RWPE2 (cell line): ENCODE measurements around the gene SPACA7.

Source experiments
- ATAC-seq: fragments of 200-7000 bp; cut with Tn5 transposase; 3 replicates; pipeline ENCODE4 v1.9.1; 2021; ENCODE audit warnings: low read depth
- DNase-seq: peaks from one replicate; pipeline ENCODE4 v3.0.0-alpha.2; 2020; ENCODE audit warnings: low spot score
- H3K27ac ChIP-seq: fragments of 450-650 bp; 2 replicates; pipeline ENCODE4 v1.5.1; 2017; ENCODE audit warnings: mild to moderate bottlenecking; ENCODE audit not compliant: poor library complexity, severe bottlenecking
- H3K27me3 ChIP-seq: fragments of 250-450 bp; sonication (Bioruptor Pico); 2 replicates; pipeline ENCODE4 v1.5.1; 2021; ENCODE audit warnings: mild to moderate bottlenecking, moderate library complexity; ENCODE audit not compliant: insufficient read depth, poor library complexity, severe bottlenecking
- H3K36me3 ChIP-seq: fragments of 250-450 bp; sonication (Bioruptor Pico); 2 replicates; pipeline ENCODE4 v1.5.1; 2020; ENCODE audit warnings: low read depth, mild to moderate bottlenecking, moderate library complexity
- H3K4me1 ChIP-seq: fragments of 250-450 bp; sonication (Bioruptor Pico); 2 replicates; pipeline ENCODE4 v1.5.1; 2021; ENCODE audit warnings: mild to moderate bottlenecking, moderate library complexity; ENCODE audit not compliant: insufficient read depth, poor library complexity, severe bottlenecking
- H3K4me3 ChIP-seq: fragments of 250-450 bp; sonication (Bioruptor Pico); 2 replicates; pipeline ENCODE4 v1.5.1; 2021; ENCODE audit warnings: mild to moderate bottlenecking, moderate library complexity; ENCODE audit not compliant: severe bottlenecking
- H3K9me3 ChIP-seq: fragments of 250-450 bp; sonication (Bioruptor Pico); 2 replicates; pipeline ENCODE4 v1.5.1; 2021; ENCODE audit warnings: mild to moderate bottlenecking, moderate library complexity; ENCODE audit not compliant: severe bottlenecking
- TF ChIP-seq, protein P1 (sequence below): fragments of 450-650 bp; IDR thresholded peaks from one replicate; pipeline ENCODE4 v1.5.1; 2017; ENCODE audit warnings: mild to moderate bottlenecking, moderate library complexity; ENCODE audit not compliant: poor library complexity, severe bottlenecking

SPACA7 gene

DNA sequence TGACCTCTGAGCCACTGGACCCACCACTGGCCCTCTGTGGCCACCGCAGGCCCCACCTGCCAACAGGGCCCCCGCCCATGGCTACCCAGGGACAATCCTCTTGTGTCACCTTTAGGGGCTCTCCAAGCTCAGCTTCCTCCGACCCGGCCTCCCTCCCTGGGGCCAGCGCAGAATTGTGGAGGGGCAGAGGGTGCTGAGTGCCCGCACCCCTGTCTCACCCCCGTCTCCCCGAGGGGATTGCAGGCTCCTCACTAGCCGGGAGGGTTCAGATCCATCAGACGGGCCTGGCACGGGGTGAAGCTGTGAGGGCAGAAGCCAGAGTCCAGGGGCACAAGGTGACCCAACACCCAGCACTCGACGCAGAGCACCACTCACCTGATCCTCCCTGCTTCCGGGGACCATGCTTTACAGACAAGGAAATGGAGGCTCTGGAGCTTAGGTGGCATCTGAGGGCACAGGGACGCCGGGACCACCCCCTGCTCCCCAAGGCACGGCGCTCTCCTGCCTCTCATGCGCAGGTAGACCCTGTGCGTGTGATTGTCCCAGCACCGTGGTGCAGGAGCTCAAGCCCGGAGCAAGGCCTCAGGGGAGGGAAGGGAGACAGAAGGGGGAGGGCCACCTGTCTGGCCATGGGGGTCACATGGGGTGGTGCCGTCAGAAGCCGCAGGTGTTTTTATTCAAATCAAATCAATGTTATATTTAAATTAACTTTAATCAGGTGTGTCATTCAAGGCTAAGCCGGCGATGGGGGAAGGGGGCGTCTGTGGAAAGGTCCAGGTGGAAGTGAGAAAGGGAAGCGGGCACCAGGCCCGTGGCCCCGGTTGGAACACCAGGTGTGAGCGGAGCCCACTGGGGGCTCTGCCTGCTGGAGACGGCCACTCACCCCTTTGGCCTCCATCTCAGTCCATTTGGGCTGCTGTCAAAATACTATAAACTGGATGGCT is 21.6 kb upstream of the SPACA7 start:
- no peak for DNase-seq
- Histone ChIP-seq H3K27me3 (no peaks in the 10 kb centered on the region), H3K4me1 (no peaks in the 10 kb centered on the region), H3K36me3 (no peaks in the 10 kb centered on the region), H3K9me3 (no peaks in the 10 kb centered on the region), H3K27ac (no peak overlapping the region), H3K4me3 (no peak overlapping the region)
- ATAC-seq: no peak
- TF ChIP-seq, protein P1, sequence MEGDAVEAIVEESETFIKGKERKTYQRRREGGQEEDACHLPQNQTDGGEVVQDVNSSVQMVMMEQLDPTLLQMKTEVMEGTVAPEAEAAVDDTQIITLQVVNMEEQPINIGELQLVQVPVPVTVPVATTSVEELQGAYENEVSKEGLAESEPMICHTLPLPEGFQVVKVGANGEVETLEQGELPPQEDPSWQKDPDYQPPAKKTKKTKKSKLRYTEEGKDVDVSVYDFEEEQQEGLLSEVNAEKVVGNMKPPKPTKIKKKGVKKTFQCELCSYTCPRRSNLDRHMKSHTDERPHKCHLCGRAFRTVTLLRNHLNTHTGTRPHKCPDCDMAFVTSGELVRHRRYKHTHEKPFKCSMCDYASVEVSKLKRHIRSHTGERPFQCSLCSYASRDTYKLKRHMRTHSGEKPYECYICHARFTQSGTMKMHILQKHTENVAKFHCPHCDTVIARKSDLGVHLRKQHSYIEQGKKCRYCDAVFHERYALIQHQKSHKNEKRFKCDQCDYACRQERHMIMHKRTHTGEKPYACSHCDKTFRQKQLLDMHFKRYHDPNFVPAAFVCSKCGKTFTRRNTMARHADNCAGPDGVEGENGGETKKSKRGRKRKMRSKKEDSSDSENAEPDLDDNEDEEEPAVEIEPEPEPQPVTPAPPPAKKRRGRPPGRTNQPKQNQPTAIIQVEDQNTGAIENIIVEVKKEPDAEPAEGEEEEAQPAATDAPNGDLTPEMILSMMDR: no peak

DNA sequence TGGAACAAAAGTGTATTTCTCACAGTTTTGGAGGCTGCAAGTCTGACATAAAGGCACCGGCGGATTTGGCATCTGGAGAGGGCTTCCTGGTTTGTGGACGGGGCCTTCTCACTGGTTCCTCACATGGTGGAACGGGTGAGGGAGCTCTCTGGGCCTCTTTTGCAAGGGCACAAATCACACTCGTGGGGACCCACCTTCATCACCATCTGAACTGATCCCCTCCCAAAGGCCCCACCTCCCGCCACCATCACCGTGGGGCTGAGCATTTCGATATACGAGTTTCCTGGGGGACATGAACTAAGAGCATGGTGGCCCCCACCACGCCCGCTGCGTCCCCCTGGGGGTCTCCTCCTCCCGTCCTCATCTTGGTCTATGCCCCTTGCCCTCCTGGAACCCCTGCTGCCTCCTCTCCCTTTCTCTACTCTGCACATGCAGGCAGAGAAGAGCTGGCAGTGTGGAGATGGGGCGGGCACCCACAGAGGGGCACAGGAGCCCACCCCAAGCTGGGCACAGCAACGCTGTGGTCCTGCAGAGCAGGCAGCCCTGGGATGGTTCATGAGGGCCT is 20.8 kb upstream of the SPACA7 start:
- Histone ChIP-seq H3K27me3 (no peaks in the 10 kb centered on the region), H3K9me3 (no peaks in the 10 kb centered on the region), H3K4me1 (no peaks in the 10 kb centered on the region), H3K4me3 (no peak overlapping the region), H3K27ac (no peak overlapping the region), H3K36me3 (no peaks in the 10 kb centered on the region)
- no peak for DNase-seq
- ATAC-seq: no peak
- TF ChIP-seq, protein P1: no peak

DNA sequence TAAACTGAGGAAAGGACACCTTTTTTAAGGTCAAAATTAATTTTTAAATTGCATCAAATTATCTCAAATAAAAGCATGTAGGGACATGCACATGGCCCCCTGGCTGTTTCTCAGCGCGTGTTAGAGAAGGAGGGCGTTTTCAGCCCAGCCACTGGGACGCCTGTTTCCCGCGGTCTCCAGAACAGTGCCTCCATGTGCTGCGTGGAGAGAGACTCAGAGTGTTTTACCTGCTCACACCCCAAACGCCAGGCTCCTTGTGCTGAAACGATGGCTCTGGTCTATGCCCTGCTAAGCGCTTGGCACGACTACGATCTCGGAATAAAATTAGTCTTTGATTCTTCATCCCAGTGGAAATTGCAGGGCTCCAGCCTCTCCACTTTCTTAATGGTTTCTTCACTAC is 20.0 kb upstream of the SPACA7 start:
- H3K27ac ChIP-seq: no peak overlapping the region
- no peaks in the 10 kb centered on the region for H3K27me3 ChIP-seq
- no peaks in the 10 kb centered on the region for H3K9me3 ChIP-seq
- no peak for DNase-seq
- TF ChIP-seq, protein P1: no peak
- no peaks in the 10 kb centered on the region for H3K4me1 ChIP-seq
- H3K4me3 ChIP-seq: no peak overlapping the region
- no peak for ATAC-seq
- no peaks in the 10 kb centered on the region for H3K36me3 ChIP-seq

DNA sequence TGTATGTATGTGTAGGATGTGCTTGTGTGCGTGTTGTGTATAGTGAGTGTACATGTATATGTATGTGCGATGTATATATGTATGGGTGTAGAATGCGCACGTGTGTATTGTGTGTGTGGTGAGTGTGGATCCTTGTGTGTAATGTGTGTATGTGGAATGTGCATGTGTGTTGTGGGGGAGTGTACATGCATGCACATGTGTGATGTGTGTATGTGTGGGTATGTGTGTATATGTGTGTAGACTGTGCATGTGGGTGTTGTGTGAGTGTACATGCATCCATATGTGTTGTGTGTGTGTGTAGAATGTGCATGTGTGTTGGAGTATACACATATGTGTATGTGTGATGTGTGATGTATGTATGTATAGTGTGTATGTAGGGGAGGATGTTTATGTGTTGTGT is 18.0 kb upstream of the SPACA7 start:
- no peaks in the 10 kb centered on the region for H3K9me3 ChIP-seq
- H3K4me3 ChIP-seq: no peak overlapping the region
- DNase-seq (no peak), ATAC-seq (no peak)
- H3K27me3 ChIP-seq: no peaks in the 10 kb centered on the region
- TF ChIP-seq, protein P1: no peak
- H3K4me1 ChIP-seq: no peaks in the 10 kb centered on the region
- no peaks in the 10 kb centered on the region for H3K36me3 ChIP-seq
- H3K27ac ChIP-seq: no peak overlapping the region

DNA sequence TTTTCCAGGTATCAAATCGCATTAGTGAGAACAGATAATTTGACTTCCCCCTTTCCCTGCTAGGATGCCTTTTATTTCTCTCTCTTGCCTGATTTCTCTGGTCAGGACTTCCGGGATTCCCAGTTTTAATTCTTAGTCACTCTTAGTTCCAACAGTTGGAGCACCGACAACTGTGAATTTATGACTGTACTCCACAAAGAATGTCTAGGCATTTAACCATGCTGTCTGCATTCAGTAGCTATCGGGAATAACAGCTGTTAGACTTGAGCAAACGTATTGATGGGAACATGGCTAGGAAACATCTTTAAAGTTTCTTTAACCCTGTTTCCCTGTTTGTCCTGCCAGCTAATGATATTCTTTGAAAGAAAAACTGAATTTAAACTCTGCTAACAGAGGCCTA is 14.1 kb upstream of the SPACA7 start:
- no peaks in the 10 kb centered on the region for H3K27me3 ChIP-seq

More for the DNA sequence above, 14.1 kb upstream of the SPACA7 start:
- no peak overlapping the region for H3K4me3 ChIP-seq
- no peaks in the 10 kb centered on the region for H3K4me1 ChIP-seq
- H3K27ac ChIP-seq: no peak overlapping the region
- no peaks in the 10 kb centered on the region for H3K9me3 ChIP-seq
- TF ChIP-seq, protein P1: no peak
- ATAC-seq: no peak
- H3K36me3 ChIP-seq: no peaks in the 10 kb centered on the region
- no peak for DNase-seq
